Astrocyte of the hippocampus (primary cell): ENCODE results near the gene ACTN1.

Source experiments
- DNase-seq: peaks from one replicate; pipeline ENCODE4 v3.0.0; 2011; ENCODE audit warnings: low read depth, low spot score

ACTN1 gene

DNA sequence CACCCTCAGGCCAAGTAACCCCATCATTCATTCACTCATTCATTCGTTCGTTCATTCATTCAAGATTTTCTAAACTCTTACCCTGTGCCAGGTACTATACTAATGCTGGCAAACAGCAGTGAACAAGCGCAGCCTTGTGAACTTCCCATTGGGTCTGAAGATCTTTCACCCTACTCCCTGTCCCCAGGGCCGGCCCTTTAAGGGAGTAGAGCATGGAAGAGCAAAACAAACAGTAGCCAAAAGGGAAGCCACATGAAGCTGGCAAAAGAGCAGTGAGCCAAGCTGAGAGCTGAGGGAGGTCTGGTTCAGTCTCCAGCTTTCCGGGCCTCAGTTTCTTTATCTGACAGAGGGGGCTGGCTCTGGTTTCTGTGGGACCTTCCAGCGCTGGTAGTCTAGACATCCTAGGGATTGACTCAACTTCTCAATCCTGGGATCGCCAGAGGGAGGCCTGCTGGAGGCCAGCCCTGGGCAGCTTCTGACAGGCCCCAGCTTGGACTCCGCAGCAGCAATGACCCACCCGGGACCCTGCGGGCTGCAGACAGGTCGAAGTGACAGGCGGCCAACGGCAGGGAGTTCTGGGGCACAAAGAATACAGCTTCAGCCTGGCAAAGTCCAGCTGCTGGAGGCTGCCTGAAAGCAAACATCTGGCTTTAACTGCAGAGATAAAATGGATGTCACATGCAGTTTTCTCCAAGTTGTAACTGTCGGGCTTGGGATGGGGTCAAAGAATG is 27.1 kb downstream of the ACTN1 start:
- DNase-seq: no peak

- DNase-seq: peak; percentile 87
Observed at GRCh38 chr14:68951035-68951797, 27.9 kb downstream of the ACTN1 start.

DNA sequence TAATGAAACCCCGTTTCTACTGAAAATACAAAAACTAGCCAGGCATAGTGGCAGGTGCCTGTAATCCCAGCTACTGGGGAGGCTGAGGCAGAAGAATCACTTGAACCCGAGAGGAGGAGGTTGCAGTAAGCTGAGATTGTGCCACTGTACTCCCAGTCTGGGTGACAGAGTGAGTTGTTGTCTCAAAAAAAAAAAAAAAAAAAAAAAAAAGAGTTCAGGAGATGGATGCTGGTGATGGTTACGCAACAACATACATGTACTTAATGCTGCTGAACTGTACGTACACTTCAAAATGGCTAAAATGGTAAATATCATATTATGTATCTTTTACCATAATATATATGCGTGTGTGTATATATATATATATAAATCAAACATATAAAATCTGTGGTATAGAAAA is 29.0 kb downstream of the ACTN1 start:
- no peak for DNase-seq

- no peak for DNase-seq
Observed at GRCh38 chr14:68949601-68949965, 29.5 kb downstream of the ACTN1 start.

DNA sequence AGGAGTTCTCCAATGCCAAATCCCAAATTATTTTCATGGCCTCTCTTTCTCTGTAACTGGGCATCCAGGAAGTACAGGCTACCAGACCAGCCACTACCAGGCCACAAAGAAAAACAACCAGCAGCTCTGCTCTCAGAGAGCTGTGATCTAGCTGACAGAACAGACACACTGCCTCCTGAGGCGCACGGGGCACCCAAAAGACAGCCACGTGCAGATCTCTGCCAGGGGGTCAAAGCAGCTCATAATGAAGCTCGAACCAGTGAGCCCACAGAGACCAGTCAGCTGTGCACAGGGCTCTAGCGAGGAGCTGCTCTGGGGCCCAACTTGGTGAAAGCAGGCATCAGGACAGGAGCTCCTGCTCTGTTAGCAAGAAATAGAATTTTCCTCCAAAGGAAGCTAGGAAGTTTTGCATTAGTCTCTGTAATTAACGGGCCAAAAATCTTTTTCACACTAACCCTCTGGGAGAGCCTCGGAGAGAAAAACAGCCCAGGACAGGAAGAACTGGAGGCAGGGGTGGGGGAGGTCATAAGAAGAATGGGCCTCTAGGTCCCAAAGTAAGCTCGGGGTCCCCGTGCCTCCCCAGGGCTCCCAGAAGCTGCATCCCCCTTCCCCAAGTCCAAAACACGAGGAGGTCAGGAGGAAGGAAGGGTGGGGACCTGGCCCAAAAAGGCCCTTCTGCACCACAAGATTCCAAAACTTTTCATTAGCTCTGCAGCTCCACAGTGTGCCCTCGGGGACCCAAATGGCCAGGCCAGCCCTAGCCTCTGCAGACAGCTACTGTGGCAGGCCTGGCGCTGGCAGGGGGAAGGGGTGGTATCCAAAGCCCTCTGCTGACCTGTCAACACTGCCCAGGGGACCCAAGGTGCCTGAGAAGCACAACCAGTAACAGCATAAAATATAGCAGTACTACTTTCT is 30.2 kb downstream of the ACTN1 start:
- no peak for DNase-seq

- DNase-seq: no peak
Observed at GRCh38 chr14:68947802-68948201, 31.3 kb downstream of the ACTN1 start.

DNA sequence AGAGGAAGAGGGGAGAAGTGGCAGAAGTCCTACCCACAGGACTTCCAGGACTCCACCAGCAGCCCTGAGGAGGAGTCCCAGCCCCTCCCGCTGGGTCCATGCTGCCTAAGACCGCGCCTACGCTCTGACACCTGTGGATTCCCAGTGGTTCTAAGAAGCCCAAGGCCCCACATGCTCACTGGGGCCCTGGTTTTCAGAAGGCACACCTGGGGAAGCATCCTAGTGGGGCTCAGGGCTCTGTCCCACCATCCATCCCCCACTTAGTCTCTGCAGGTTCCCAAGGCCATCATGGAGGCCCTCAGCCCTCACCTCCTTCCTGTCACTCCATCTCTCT is 32.6 kb downstream of the ACTN1 start:
- no peak for DNase-seq

DNA sequence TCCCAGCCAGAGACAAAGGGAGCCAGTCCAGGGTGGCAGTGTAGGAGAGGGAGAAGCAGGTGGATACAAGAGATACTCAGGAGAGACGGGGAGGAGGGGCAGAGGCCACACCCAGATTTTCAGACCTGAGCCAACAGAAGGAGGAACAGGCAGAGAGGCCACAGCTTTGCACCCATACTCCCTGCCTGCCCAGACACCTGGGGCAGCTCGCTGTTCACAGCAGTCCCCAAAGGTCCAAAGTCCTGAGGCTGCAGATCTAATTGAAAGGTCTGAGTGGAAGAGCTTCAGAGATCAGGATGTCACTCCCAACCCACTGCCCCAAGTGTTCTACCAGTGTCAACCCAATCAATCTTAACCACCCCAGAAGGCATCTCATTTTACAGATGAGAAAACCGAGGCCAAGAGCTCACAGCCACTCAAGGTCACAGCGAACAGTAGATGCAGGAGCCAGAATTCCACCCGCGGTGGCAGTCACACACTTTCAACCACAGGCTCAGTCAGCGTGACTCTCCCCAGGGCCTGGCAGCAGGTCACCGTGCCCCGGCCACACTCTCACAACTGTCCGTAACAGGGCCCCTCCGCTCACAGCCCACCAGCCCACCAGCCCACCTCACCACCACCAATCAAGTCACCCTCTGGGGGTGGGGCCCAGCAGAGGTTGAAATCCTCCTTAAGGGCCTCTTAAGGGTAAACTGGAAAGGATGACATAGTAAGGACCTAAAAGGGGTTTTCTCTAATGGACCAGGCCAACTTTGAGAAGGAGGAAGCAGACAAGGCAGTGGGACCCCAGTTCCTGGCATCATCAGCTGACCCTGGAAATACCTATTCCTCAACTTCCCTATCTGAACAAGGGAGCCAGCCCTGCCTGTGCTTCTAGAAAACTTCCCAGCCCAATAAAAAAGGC is 33.3 kb downstream of the ACTN1 start:
- DNase-seq: no peak

DNA sequence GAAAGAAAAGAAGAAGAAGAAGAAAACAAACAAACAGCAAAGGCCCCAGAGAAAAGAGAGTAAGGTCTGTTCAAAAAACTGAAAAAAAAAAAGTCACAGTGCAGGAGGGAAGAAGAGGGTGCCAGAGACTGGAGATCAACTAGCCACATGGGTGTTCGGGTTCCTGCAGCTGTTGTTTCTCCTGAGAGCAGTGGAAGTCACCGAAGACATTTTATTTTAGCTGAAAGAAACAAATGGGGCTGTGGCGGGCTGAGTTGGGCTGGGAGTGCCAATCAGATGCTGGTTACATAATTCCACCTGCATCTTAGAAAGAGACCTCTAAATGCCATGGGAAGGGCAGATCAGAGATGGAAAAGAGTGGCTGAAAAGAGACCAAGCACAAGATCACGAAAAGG is 33.9 kb downstream of the ACTN1 start:
- DNase-seq: no peak

DNA sequence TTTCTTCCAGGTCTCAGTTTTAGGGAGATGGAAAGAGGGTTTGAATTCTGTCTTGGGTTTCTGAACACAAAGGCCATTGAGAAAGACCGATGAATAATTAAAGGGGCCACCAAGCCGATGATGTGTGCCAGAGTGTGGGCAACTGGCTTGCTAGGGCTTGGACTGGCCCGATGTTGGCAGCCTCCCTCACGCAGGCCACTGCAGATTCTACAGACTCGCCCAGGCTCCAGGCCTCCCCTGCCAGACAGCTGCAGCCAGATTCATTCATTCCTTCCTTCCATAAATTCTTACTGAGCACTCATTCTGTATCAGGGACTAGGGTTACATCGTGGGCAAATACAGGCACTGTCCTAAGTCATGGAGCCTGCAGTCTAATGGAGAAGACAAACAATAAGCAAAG is 34.9 kb downstream of the ACTN1 start:
- peak; percentile 52 for DNase-seq

GRCh38 chr14:68943107-68943506 is 36.0 kb downstream of the ACTN1 start:
- no peak for DNase-seq

GRCh38 chr14:68942296-68943035 is 36.6 kb downstream of the ACTN1 start:
- DNase-seq: no peak

DNA sequence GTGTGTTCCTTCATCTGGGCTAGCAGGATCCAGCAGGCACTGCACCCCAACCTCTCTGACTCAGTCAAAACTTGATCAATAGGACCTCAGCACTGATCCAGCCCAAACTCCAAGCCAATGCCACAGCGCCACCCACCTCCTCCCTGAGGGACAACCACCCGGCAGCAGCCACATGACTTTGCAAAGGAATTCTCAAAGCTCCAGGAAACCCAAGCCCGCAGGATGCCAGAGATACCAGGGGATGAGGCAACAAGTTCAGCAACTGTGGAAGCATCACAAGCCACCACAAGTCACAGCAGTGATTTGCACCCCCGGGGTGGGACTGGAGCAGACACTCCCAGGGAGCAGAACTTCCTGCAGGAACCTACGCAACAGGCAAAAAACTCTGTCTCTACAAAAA is 37.3 kb downstream of the ACTN1 start:
- DNase-seq: peak; percentile 95

DNA sequence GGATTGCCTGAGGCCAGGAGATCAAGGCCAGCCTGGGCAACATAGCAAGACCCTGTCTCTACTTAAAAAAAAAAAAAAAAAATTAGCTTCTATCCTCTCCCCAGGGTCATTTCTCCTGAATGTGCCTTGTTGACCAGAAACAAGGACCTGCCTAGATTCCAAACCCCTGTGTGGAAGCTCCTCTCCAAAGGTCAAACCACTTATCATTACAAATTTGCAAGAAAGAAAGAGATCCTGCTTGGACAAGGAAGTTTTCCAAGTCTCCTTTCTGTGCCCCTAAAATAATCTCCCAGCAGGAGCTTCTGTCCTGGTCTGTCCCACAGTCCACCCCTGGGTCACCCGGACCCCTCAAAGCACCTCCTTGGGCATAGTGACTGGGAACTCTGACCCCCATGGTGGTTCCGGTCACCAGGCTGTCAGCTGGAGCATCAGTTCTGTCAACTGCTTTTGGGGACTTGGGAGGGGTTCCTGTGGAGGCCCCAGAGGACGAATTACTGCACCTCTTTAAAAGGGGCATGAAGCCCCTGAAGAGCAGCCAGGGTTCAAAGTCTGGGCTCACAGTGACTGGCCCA is 38.4 kb downstream of the ACTN1 start:
- peak; percentile 20 for DNase-seq

DNA sequence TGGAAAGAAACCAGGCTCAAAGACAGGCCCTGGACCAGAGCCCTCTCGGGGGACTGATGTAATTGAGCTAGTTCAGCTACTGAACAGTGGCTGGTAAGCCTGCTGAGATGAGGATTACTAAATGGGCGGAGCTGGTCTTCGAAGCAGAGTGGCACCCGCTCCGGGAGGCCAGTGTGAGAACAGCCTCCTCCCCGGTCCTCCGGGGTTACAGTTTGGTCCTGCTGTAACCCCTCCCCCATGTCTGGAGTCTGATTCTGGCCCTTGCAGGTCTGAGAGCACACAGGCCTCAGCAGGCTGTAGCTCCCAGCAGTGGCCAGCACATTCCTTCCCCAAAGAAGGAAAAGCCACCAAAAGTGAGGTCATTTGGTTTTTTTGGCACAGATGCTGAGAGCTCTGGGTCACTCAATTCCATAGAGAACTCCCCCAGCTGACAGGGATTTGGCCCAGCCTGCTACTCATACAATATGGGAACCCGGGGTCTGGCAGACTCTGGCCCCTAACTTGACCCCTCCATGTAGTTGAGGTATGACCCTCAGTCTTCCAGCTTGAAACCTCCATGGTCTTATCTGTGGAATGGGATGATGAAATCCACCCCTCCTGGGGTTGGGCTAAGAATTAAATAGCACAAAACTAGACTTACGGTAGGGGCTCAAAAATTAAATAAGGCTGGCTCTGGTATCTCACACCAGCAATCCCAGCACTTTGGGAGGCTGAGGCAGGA is 39.0 kb downstream of the ACTN1 start:
- peak; percentile 99 for DNase-seq

DNA sequence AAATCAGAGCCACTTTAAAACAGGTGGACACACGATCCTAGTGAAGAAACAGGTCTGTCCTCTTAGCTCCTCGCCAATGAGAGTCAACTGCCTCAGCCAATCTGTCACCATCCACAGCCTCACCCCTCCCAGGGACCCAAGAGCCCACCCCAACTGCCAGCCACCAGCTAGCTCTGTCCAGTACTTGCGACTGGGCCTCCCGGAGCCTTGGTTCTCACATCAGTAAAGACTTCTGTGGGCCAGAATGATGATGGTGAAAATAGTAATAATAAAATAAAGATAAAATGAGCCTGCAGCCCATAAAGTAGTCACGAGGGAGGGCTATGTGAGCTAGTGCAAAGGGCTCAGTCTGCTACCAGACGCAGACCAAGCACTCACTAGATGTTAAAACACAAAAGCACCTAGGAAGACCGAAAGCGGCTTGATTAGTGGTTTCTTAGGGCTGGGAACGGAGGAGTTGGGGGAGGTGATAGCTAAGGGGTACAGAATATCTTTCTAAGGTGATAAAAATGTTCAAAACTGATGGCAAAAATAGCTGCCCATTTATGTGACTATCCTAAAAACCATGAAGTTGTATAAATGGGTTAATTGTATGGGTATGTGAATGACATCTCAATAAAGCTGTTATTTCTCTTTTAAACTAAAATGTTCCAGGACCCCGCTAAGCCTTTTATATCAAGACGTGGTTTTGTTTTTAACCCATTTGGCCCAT is 39.8 kb downstream of the ACTN1 start:
- DNase-seq: peak; percentile 50

DNA sequence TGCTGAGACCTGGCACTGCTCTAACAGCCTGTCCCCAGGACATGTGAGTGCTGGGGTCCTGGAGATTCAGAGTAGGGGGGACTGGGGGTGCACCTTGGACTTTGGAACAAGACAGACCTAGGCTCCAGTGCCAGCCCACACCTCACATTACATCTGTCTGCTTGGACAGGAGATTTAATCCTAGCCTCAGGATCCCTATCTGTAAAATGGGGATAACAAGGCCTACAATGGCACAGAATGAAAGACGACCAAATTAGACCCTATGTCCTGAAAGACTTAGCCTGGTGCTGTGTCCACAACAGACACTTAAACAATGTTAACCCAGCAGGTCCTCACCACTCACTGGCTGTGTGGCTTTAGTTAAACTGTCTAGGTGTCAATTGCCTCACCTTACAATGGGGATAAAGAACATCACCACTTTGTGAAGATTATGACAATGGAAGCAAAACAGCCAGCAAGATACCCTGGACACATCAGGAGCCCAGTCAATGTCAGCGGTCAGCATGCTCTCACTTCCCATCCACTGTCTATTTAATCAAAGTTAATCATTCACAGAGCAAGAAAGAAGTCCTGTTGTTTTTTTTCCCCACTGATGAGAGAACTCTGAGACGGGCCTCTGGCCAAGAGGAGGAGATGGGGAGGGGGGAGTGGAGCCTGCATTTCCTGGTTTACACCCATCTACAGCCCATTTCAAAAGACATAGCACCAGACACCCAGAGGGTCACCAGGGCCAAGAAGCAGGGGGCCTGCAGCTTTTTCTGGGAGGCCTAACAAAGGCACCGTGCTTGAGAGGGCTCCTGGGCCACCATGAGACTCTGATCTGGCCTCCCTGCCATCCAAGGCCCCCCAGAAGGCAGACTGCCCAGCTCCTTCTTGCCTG is 40.6 kb downstream of the ACTN1 start:
- peak; percentile 72 for DNase-seq
